ENCODE measurements around the gene ETDA.

- TF ChIP-seq FOXP2 (optimal IDR thresholded peaks at IDR 0.05; ENCODE audit: borderline replicate concordance, extremely low read depth, extremely low read length, insufficient read depth) (no peak), SIN3A (IDR thresholded peaks at IDR 0.05; ENCODE audit: borderline replicate concordance, insufficient read depth, low read length) (no peak), TAF1 (IDR thresholded peaks at IDR 0.05; ENCODE audit: borderline replicate concordance, insufficient read depth, low read length) (no peak), POLR2AphosphoS5 (IDR thresholded peaks at IDR 0.05; ENCODE audit: low read depth, low read length) (no peak)
These were observed 5.1 kb downstream of the ETDA start for GRCh38 chrX:135256923-135257322.

All from PFSK-1 (cell line).